Measurements from ENCODE around the gene PRKG1. TPM values are rescaled to one million over a fixed set of nuclear protein-coding genes. Genes with fewer than 3 reads are reported as not detected.

The PRKG1 gene
- total RNA-seq, 1 donor from 2014 or later = 26.4 TPM

DNA sequence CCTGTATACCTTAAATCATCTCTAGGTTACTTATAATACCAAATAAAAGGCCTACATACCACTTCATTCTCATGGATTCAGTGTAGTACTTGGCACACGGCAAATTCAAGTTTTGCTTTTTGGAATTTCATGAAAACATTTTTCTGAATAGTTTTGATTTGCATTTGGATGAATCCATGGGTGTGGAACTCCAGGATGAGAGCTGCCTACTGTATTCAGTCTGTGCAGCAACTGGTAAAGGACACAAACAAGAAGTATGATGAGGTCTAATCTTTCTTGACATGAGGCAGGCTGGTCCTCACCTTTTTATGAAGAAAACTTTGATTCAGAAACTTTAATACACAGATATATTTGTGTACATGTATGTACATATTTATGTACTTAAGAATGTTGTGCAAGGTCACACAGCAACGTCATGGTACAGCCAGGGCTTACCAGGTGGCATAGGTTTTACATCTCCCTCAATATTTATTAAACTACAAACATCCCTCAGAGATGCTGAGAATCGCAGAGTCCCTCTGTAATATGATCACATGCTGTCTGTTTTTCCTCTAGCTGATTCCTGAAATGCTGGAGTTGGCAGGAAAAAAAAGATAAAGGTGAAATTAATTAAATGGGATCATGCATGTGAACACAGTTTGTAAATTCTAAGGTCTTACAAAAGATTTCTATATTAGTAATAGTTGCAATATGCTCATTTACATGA, 239.6 kb downstream of the PRKG1 start:
- H3K4me2 ChIP-seq = no peak overlapping the region
- H3K27ac Mint-ChIP-seq = no peak overlapping the region
- no peaks in the 10 kb centered on the region for H3K9me3 Mint-ChIP-seq
- no peak for TF ChIP-seq EZH2 (IDR thresholded peaks at IDR 0.05)
- no peak for TF ChIP-seq EZH2phosphoT487 (IDR thresholded peaks at IDR 0.05)
- TF ChIP-seq, protein P1, sequence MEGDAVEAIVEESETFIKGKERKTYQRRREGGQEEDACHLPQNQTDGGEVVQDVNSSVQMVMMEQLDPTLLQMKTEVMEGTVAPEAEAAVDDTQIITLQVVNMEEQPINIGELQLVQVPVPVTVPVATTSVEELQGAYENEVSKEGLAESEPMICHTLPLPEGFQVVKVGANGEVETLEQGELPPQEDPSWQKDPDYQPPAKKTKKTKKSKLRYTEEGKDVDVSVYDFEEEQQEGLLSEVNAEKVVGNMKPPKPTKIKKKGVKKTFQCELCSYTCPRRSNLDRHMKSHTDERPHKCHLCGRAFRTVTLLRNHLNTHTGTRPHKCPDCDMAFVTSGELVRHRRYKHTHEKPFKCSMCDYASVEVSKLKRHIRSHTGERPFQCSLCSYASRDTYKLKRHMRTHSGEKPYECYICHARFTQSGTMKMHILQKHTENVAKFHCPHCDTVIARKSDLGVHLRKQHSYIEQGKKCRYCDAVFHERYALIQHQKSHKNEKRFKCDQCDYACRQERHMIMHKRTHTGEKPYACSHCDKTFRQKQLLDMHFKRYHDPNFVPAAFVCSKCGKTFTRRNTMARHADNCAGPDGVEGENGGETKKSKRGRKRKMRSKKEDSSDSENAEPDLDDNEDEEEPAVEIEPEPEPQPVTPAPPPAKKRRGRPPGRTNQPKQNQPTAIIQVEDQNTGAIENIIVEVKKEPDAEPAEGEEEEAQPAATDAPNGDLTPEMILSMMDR (IDR thresholded peaks at IDR 0.05) = no peak
- no peaks in the 10 kb centered on the region for H3K36me3 ChIP-seq
- no peaks in the 10 kb centered on the region for H3K27me3 Mint-ChIP-seq (ENCODE audit: insufficient read depth, low read depth)
- H3K27ac ChIP-seq = no peak overlapping the region
- no peaks in the 10 kb centered on the region for H3K79me2 ChIP-seq (ENCODE audit: low read depth)
- H3K36me3 Mint-ChIP-seq = no peaks in the 10 kb centered on the region
- H3K9ac ChIP-seq = no peak overlapping the region
- no peaks in the 10 kb centered on the region for H3K9me3 ChIP-seq (ENCODE audit: low read depth)
- H3K4me3 ChIP-seq = no peak overlapping the region
- H3K4me3 Mint-ChIP-seq = no peak overlapping the region
- H4K20me1 ChIP-seq (ENCODE audit: low read depth) = no peaks in the 10 kb centered on the region
- H2AFZ ChIP-seq (replicated peaks) = no peak overlapping the region
- no peak for DNase-seq (ENCODE audit: low spot score)
- no peaks in the 10 kb centered on the region for H3K27me3 ChIP-seq
- H3K4me1 ChIP-seq = no peaks in the 10 kb centered on the region
- H3K4me1 Mint-ChIP-seq = no peaks in the 10 kb centered on the region
- H3F3A ChIP-seq (ENCODE audit: low read depth) = no peaks in the 10 kb centered on the region

DNA sequence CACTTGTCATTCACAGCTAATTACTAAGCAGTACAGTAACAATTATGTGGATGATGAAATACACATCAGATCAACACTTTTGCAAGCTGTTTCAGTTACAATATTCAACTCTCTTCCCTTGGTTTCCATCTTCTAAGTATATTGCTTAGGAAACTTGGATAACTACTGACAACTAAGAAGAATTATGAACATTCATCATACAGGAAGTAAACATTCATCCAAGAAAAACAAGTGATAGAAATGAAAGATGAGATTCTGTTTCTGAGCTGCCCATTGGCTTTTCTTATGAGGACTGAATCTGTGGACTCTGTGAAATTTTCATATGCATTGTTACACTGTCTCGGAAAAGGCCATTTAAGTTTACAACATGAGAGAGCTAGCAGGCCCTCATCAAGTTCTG, 240.2 kb downstream of the PRKG1 start:
- H3K4me3 ChIP-seq = no peak overlapping the region
- TF ChIP-seq, protein P1 (IDR thresholded peaks at IDR 0.05) = no peak
- TF ChIP-seq EZH2phosphoT487 (IDR thresholded peaks at IDR 0.05) (no peak), EZH2 (IDR thresholded peaks at IDR 0.05) (no peak)
- no peaks in the 10 kb centered on the region for H3K79me2 ChIP-seq (ENCODE audit: low read depth)
- H3F3A ChIP-seq (ENCODE audit: low read depth) = no peaks in the 10 kb centered on the region
- H3K27ac ChIP-seq = no peak overlapping the region
- Mint-ChIP-seq H3K27ac (no peak overlapping the region), H3K4me1 (no peaks in the 10 kb centered on the region), H3K9me3 (no peaks in the 10 kb centered on the region), H3K27me3 (ENCODE audit: insufficient read depth, low read depth) (no peaks in the 10 kb centered on the region), H3K36me3 (no peaks in the 10 kb centered on the region), H3K4me3 (no peak overlapping the region)
- no peaks in the 10 kb centered on the region for H3K27me3 ChIP-seq
- H3K9me3 ChIP-seq (ENCODE audit: low read depth) = no peaks in the 10 kb centered on the region
- H3K4me2 ChIP-seq = no peak overlapping the region
- H3K4me1 ChIP-seq = no peaks in the 10 kb centered on the region
- H4K20me1 ChIP-seq (ENCODE audit: low read depth) = no peaks in the 10 kb centered on the region
- no peaks in the 10 kb centered on the region for H3K36me3 ChIP-seq
- H2AFZ ChIP-seq (replicated peaks) = no peak overlapping the region
- H3K9ac ChIP-seq = no peak overlapping the region
- no peak for DNase-seq (ENCODE audit: low spot score)

DNA sequence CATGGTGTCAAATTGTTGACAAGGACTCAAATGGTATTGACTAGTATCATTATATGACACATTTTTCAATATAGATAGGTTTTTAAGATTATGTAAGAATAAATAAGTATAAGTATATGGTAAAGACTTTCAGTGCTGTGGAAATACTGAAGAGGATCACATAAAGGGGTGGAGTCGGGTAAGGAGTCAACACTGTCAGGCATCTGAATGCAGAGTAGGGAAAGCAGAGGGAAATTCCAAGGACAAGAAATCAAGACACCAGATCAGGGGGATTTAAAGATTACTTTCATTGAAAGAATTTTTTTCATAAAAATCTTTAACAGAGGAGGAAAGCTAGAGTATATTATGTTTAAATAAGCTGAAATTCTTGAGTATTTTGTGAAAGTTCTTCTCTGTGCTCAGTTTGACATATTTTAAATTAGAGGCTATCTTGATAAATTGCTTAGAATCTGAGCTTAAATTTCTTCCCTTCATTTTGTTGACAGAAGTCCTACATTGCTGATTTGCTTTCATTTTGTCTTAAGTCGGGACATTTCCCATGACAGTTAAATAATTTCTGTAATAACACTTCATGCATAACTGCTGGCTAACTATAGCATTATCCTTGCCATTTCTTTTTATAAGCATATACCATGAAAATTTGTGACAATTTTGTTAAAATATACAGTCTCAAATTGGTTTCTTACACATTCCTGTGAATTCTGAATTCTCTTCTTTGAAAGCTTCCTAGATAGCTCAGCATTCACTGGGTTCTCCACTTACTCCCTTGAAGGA, 244.3 kb downstream of the PRKG1 start:
- no peak overlapping the region for H3K27ac Mint-ChIP-seq

More for the DNA sequence above, 244.3 kb downstream of the PRKG1 start:
- H3K9me3 Mint-ChIP-seq = no peaks in the 10 kb centered on the region
- no peaks in the 10 kb centered on the region for H3K4me1 Mint-ChIP-seq
- no peaks in the 10 kb centered on the region for H3K36me3 Mint-ChIP-seq
- no peak overlapping the region for H3K9ac ChIP-seq
- no peaks in the 10 kb centered on the region for H3F3A ChIP-seq (ENCODE audit: low read depth)
- no peak for TF ChIP-seq EZH2phosphoT487 (IDR thresholded peaks at IDR 0.05)
- no peak for TF ChIP-seq EZH2 (IDR thresholded peaks at IDR 0.05)
- TF ChIP-seq, protein P1 (IDR thresholded peaks at IDR 0.05) = no peak
- no peaks in the 10 kb centered on the region for H4K20me1 ChIP-seq (ENCODE audit: low read depth)
- no peaks in the 10 kb centered on the region for H3K79me2 ChIP-seq (ENCODE audit: low read depth)
- no peak overlapping the region for H3K4me3 Mint-ChIP-seq
- H3K4me1 ChIP-seq = no peaks in the 10 kb centered on the region
- no peak for DNase-seq (ENCODE audit: low spot score)
- no peaks in the 10 kb centered on the region for H3K36me3 ChIP-seq
- no peak overlapping the region for H2AFZ ChIP-seq (replicated peaks)
- no peaks in the 10 kb centered on the region for H3K27me3 Mint-ChIP-seq (ENCODE audit: insufficient read depth, low read depth)
- no peak overlapping the region for H3K4me2 ChIP-seq
- H3K27ac ChIP-seq = no peak overlapping the region
- H3K27me3 ChIP-seq = no peaks in the 10 kb centered on the region
- H3K9me3 ChIP-seq (ENCODE audit: low read depth) = no peaks in the 10 kb centered on the region
- H3K4me3 ChIP-seq = no peak overlapping the region
